ENCODE measurements around the gene SPRYD7.

Gene SPRYD7

DNA sequence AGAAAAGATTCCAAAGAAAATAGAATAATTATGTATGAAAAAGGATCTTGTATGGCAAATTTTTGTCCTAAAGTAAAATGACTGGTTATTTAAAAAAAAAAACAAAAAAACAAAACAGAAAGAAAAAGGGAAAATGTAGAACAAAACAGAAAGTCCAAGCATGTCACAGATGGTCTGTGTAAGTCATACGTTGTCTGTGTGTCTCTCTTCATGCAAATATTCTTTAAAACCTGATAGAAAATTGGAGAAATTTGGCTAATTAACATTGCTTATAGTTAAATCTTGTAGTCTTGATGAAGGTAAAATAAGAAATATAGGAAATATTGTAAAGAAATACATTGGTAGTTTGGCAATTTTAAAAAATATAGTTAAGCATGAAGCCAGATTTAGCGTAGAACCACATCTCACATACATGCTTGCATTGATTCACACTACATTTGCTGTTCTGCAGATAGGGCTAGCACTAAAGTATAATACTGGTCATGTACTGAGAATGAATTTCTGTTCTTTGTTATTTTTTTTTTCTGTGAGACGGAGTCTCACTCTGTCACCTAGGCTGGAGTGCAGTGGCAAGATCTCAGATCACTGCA is 58.4 kb downstream of the SPRYD7 start (continued):
- TF ChIP-seq ZNF510 (tag by site-specific recombination; IDR thresholded peaks at IDR 0.05; ENCODE audit: insufficient replicate concordance) (peak; percentile 67), ZNF610 (tag by site-specific recombination; IDR thresholded peaks at IDR 0.05; ENCODE audit: borderline replicate concordance) (peak; percentile 66; the same call in 1 of the 2 replicates), ZNF585B (tag by site-specific recombination; IDR thresholded peaks at IDR 0.05) (no peak), ZNF514 (tag by site-specific recombination; IDR thresholded peaks at IDR 0.05) (no peak), ZNF239 (tag by site-specific recombination; IDR thresholded peaks at IDR 0.05) (no peak), ZNF274 (IDR thresholded peaks at IDR 0.05; ENCODE audit: low read length) (no peak), ZNF274 (tag by site-specific recombination; IDR thresholded peaks at IDR 0.05; ENCODE audit: borderline replicate concordance) (no peak), ZNF169 (tag by site-specific recombination; IDR thresholded peaks at IDR 0.05) (no peak), ZNF266 (tag by site-specific recombination; IDR thresholded peaks at IDR 0.05; ENCODE audit: low read depth) (no peak), ZNF785 (tag by site-specific recombination; IDR thresholded peaks at IDR 0.05) (no peak), ZNF664 (tag by site-specific recombination; IDR thresholded peaks at IDR 0.05) (no peak), ZNF518A (tag by site-specific recombination; conservative IDR thresholded peaks at IDR 0.05; ENCODE audit: low read depth) (peak; percentile 46), ZNF221 (tag by site-specific recombination; IDR thresholded peaks at IDR 0.05; ENCODE audit: borderline replicate concordance) (no peak), ZNF211 (tag by site-specific recombination; IDR thresholded peaks at IDR 0.05; ENCODE audit: low read depth) (no peak), ZEB2 (tag by site-specific recombination; IDR thresholded peaks at IDR 0.05) (no peak), ZFP37 (tag by site-specific recombination; IDR thresholded peaks at IDR 0.05) (no peak), SP7 (tag by site-specific recombination; IDR thresholded peaks at IDR 0.05) (no peak), ZNF521 (tag by site-specific recombination; IDR thresholded peaks at IDR 0.05) (no peak), KLF1 (tag by site-specific recombination; IDR thresholded peaks at IDR 0.05) (no peak), GLI2 (tag by site-specific recombination; IDR thresholded peaks at IDR 0.05; ENCODE audit: borderline replicate concordance, low read depth) (no peak), ZNF768 (tag by site-specific recombination; IDR thresholded peaks at IDR 0.05) (no peak), ZNF529 (tag by site-specific recombination; IDR thresholded peaks at IDR 0.05; ENCODE audit: insufficient replicate concordance) (peak; percentile 82), ZNF660 (tag by site-specific recombination; IDR thresholded peaks at IDR 0.05) (no peak), YY1 (tag by site-specific recombination; IDR thresholded peaks at IDR 0.05) (no peak), AEBP2 (tag by site-specific recombination; IDR thresholded peaks at IDR 0.05; ENCODE audit: borderline replicate concordance) (no peak)
- TF ChIP-seq, protein P1, sequence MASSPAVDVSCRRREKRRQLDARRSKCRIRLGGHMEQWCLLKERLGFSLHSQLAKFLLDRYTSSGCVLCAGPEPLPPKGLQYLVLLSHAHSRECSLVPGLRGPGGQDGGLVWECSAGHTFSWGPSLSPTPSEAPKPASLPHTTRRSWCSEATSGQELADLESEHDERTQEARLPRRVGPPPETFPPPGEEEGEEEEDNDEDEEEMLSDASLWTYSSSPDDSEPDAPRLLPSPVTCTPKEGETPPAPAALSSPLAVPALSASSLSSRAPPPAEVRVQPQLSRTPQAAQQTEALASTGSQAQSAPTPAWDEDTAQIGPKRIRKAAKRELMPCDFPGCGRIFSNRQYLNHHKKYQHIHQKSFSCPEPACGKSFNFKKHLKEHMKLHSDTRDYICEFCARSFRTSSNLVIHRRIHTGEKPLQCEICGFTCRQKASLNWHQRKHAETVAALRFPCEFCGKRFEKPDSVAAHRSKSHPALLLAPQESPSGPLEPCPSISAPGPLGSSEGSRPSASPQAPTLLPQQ (tag by site-specific recombination; IDR thresholded peaks at IDR 0.05), result no peak
- TF ChIP-seq, protein P2, sequence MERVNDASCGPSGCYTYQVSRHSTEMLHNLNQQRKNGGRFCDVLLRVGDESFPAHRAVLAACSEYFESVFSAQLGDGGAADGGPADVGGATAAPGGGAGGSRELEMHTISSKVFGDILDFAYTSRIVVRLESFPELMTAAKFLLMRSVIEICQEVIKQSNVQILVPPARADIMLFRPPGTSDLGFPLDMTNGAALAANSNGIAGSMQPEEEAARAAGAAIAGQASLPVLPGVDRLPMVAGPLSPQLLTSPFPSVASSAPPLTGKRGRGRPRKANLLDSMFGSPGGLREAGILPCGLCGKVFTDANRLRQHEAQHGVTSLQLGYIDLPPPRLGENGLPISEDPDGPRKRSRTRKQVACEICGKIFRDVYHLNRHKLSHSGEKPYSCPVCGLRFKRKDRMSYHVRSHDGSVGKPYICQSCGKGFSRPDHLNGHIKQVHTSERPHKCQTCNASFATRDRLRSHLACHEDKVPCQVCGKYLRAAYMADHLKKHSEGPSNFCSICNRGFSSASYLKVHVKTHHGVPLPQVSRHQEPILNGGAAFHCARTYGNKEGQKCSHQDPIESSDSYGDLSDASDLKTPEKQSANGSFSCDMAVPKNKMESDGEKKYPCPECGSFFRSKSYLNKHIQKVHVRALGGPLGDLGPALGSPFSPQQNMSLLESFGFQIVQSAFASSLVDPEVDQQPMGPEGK (tag by site-specific recombination; IDR thresholded peaks at IDR 0.05), result no peak
- TF ChIP-seq, protein P3, sequence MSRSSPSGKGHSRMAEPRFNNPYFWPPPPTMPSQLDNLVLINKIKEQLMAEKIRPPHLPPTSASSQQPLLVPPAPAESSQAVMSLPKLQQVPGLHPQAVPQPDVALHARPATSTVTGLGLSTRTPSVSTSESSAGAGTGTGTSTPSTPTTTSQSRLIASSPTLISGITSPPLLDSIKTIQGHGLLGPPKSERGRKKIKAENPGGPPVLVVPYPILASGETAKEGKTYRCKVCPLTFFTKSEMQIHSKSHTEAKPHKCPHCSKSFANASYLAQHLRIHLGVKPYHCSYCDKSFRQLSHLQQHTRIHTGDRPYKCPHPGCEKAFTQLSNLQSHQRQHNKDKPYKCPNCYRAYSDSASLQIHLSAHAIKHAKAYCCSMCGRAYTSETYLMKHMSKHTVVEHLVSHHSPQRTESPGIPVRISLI (tag by site-specific recombination; IDR thresholded peaks at IDR 0.05), result no peak
